OCI-M2 (cell line): Measurements from ENCODE around the gene C1QTNF2.

Experiments
- DNase-seq: peaks from one replicate; lab custom pipeline; 2025; ENCODE audit not compliant: unreplicated experiment; lab: John Stamatoyannopoulos, UW

C1QTNF2 gene

GRCh38 chr5:160306696-160307095 is 63.7 kb downstream of the C1QTNF2 start:
- DNase-seq, result no peak

GRCh38 chr5:160305319-160305718 is 65.1 kb downstream of the C1QTNF2 start:
- no peak for DNase-seq

GRCh38 chr5:160303690-160304089 is 66.7 kb downstream of the C1QTNF2 start:
- DNase-seq, result no peak

GRCh38 chr5:160298189-160298588 is 72.2 kb downstream of the C1QTNF2 start:
- no peak for DNase-seq

DNA sequence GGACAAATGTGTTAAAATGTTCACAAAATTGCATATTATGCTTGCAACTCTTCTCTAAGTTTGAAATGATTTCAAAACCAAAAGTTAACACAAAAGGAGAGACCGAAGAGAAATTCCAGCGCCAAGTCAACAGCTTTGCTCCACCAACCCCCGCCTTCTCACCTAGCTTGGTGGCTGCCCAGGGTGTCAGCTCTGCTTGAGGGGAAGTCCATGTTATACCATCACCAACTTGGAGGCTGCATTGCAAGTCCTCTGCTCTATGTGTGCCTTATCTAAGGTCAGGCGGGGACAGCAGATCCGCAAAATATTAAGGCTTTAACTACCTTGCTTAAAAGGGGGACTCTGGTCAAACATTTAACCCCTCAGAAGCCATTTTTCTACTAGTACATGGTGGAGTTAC is 72.7 kb downstream of the C1QTNF2 start:
- no peak for DNase-seq
